Liver (tissue), 3 donors: ENCODE data around the gene TBC1D4.

Experiments used
- CTCF ChIP-seq: fragments of 150-350 bp; IDR thresholded peaks from 2 replicates; pipeline ENCODE4 v1.5.1; 2017; ENCODE audit warnings: improper control_type of control experiment, low read depth, low read length; ENCODE audit not compliant: missing input control
- JUND ChIP-seq, 2 donors: IDR thresholded peaks; 2 replicates each; pipeline ENCODE4 v1.6.1; 2016; ENCODE audit warnings: antibody characterized with exemption in 2 of 2
- TAF1 ChIP-seq: conservative IDR thresholded peaks from 2 replicates; pipeline ENCODE4 v1.6.1; 2016; ENCODE audit warnings: antibody characterized with exemption, mild to moderate bottlenecking
- YY1 ChIP-seq: IDR thresholded peaks from 2 replicates; pipeline ENCODE4 v1.6.1; 2016; ENCODE audit warnings: antibody characterized with exemption, mild to moderate bottlenecking
- donor health status: healthy.
- donor health status: healthy.

GRCh38 chr13:75352641-75353327, 129.2 kb downstream of the TBC1D4 start:
- TF ChIP-seq TAF1, result no peak
- no peak for TF ChIP-seq CTCF
- TF ChIP-seq YY1, result no peak
- TF ChIP-seq JUND (IDR thresholded peaks at IDR 0.05), result no peak
